Mucosa of stomach (tissue), 1 donor: ENCODE data around the gene TTBK2.

Experiments
- H3K27me3 ChIP-seq: one replicate; pipeline ENCODE4 v1.7.0; 2013; ENCODE audit warnings: mild to moderate bottlenecking, low read length; ENCODE audit not compliant: control insufficient read depth, insufficient read depth
- H3K36me3 ChIP-seq: one replicate; pipeline ENCODE4 v1.7.0; 2013; ENCODE audit warnings: low read length; ENCODE audit not compliant: control insufficient read depth, insufficient read depth
- H3K4me1 ChIP-seq: one replicate; pipeline ENCODE4 v1.7.0; 2013; ENCODE audit warnings: mild to moderate bottlenecking, low read length; ENCODE audit not compliant: control insufficient read depth, insufficient read depth
- H3K4me3 ChIP-seq: one replicate; pipeline ENCODE4 v1.7.0; 2013; ENCODE audit warnings: low read length
- H3K9ac ChIP-seq: one replicate; pipeline ENCODE4 v1.7.0; 2013; ENCODE audit warnings: mild to moderate bottlenecking, low read length, moderate library complexity
- H3K9me3 ChIP-seq: one replicate; pipeline ENCODE4 v1.7.0; 2013; ENCODE audit warnings: mild to moderate bottlenecking, low read length, moderate library complexity; ENCODE audit not compliant: control insufficient read depth
- donor health status: Pancreatic carcinoma.

Gene TTBK2

DNA sequence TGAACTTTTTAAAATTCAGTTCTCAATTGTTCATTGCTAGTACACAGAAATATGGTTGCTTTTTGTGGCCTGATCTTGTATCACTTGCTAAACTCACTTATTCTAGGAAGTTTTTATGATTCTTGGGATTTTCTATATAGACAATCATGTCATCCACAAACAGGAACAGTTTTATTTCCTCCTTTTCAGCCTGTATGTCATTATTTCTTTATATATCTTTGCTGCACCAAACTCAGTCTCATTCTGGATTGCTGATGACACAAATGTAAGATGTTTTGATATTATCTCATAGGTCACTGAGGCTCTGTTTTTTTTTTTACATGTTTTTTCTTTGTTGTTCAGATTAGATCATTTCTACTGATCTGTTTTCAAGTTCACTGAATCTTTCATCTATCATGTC, 71.7 kb downstream of the TTBK2 start:
- no peaks in the 10 kb centered on the region for H3K4me1 ChIP-seq
- no peaks in the 10 kb centered on the region for H3K36me3 ChIP-seq
- no peaks in the 10 kb centered on the region for H3K9me3 ChIP-seq
- no peak overlapping the region for H3K4me3 ChIP-seq
- no peaks in the 10 kb centered on the region for H3K27me3 ChIP-seq
- H3K9ac ChIP-seq, result no peak overlapping the region

- H3K9ac ChIP-seq, result no peak overlapping the region
- H3K4me3 ChIP-seq, result no peak overlapping the region
- no peaks in the 10 kb centered on the region for H3K36me3 ChIP-seq
These were observed 73.9 kb downstream of the TTBK2 start for GRCh38 chr15:42846647-42847046.

GRCh38 chr15:42845581-42845980, 75.0 kb downstream of the TTBK2 start:
- H3K4me3 ChIP-seq, result no peak overlapping the region
- H3K4me1 ChIP-seq, result no peaks in the 10 kb centered on the region
- H3K9me3 ChIP-seq, result no peaks in the 10 kb centered on the region
- no peaks in the 10 kb centered on the region for H3K36me3 ChIP-seq
- no peaks in the 10 kb centered on the region for H3K27me3 ChIP-seq
- H3K9ac ChIP-seq, result no peak overlapping the region

More at GRCh38 chr15:42846647-42847046, 73.9 kb downstream of the TTBK2 start:
- no peaks in the 10 kb centered on the region for H3K9me3 ChIP-seq
- no peaks in the 10 kb centered on the region for H3K27me3 ChIP-seq
- H3K4me1 ChIP-seq, result no peaks in the 10 kb centered on the region

- H3K4me1 ChIP-seq, result no peaks in the 10 kb centered on the region
- H3K36me3 ChIP-seq, result no peaks in the 10 kb centered on the region
- H3K9me3 ChIP-seq, result no peaks in the 10 kb centered on the region
- no peaks in the 10 kb centered on the region for H3K27me3 ChIP-seq
- H3K4me3 ChIP-seq, result no peak overlapping the region
- no peak overlapping the region for H3K9ac ChIP-seq
These were observed 76.9 kb downstream of the TTBK2 start for GRCh38 chr15:42843699-42844098.

GRCh38 chr15:42836251-42836650, 84.3 kb downstream of the TTBK2 start:
- Histone ChIP-seq H3K36me3 (no peaks in the 10 kb centered on the region), H3K9ac (no peak overlapping the region), H3K4me1 (no peaks in the 10 kb centered on the region), H3K9me3 (no peaks in the 10 kb centered on the region), H3K4me3 (no peak overlapping the region), H3K27me3 (no peaks in the 10 kb centered on the region)

- Histone ChIP-seq H3K4me3 (no peak overlapping the region), H3K27me3 (no peaks in the 10 kb centered on the region), H3K36me3 (no peaks in the 10 kb centered on the region), H3K9ac (no peak overlapping the region), H3K9me3 (no peaks in the 10 kb centered on the region), H3K4me1 (no peaks in the 10 kb centered on the region)
These were observed 88.0 kb downstream of the TTBK2 start for GRCh38 chr15:42832576-42832975.

GRCh38 chr15:42826251-42826890, 94.2 kb downstream of the TTBK2 start:
- Histone ChIP-seq H3K4me3 (no peak overlapping the region), H3K4me1 (no peaks in the 10 kb centered on the region), H3K9me3 (no peaks in the 10 kb centered on the region), H3K27me3 (no peaks in the 10 kb centered on the region), H3K36me3 (no peaks in the 10 kb centered on the region), H3K9ac (no peak overlapping the region)

DNA sequence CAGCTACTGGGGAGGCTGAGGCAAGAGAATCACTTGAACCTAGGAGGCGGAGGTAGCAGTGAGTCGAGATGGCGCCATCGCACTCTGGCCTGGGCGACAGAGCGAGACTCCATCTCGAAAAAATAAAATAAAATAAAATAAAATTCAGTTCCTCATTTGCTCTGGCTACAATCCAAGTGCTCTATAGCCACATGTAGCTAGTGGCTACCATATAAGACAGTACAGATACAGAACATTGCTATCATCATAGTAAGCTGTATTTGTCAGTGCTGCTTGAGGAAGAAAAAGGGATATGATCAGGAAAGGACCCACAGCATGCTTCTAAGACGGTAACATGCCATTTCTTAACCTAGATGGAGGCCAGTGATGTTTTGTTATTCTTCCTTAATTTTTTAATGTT, 95.0 kb downstream of the TTBK2 start:
- Histone ChIP-seq H3K4me3 (no peak overlapping the region), H3K27me3 (no peaks in the 10 kb centered on the region), H3K4me1 (no peaks in the 10 kb centered on the region), H3K36me3 (no peaks in the 10 kb centered on the region), H3K9me3 (no peaks in the 10 kb centered on the region), H3K9ac (no peak overlapping the region)

GRCh38 chr15:42820811-42821210, 99.8 kb downstream of the TTBK2 start:
- H3K27me3 ChIP-seq, result no peaks in the 10 kb centered on the region

DNA sequence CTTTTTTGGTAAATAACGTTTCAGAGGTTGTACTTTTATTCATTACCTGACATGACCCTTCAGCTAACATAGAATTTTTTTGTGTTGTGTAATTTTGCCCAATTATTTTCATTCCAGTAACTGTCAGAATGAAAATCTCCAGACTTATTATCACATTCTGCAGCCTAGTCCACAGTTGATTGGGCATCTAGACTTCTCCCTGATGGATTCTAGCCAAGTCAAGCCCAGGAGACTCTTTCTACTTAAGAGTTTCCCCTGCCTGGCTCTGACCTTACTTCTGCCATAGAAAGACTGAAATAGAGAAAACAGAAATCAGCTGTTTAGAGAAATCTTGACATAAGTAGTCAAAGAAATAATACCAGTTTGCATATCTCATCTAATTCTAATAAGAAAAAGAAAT, 100.8 kb downstream of the TTBK2 start:
- Histone ChIP-seq H3K9ac (no peak overlapping the region), H3K36me3 (no peaks in the 10 kb centered on the region), H3K9me3 (no peaks in the 10 kb centered on the region), H3K4me3 (no peak overlapping the region), H3K27me3 (no peaks in the 10 kb centered on the region), H3K4me1 (no peaks in the 10 kb centered on the region)

More at GRCh38 chr15:42820811-42821210, 99.8 kb downstream of the TTBK2 start:
- H3K36me3 ChIP-seq, result no peaks in the 10 kb centered on the region
- no peaks in the 10 kb centered on the region for H3K9me3 ChIP-seq
- H3K4me1 ChIP-seq, result no peaks in the 10 kb centered on the region
- no peak overlapping the region for H3K4me3 ChIP-seq
- no peak overlapping the region for H3K9ac ChIP-seq

- Histone ChIP-seq H3K27me3 (no peaks in the 10 kb centered on the region), H3K9ac (no peak overlapping the region), H3K4me3 (no peak overlapping the region), H3K36me3 (no peaks in the 10 kb centered on the region), H3K9me3 (no peaks in the 10 kb centered on the region), H3K4me1 (no peaks in the 10 kb centered on the region)
These were observed 109.1 kb downstream of the TTBK2 start for GRCh38 chr15:42811433-42811832.

- Histone ChIP-seq H3K4me1 (no peaks in the 10 kb centered on the region), H3K9me3 (no peaks in the 10 kb centered on the region), H3K27me3 (no peaks in the 10 kb centered on the region), H3K9ac (no peak overlapping the region), H3K4me3 (no peak overlapping the region), H3K36me3 (no peaks in the 10 kb centered on the region)
These were observed 111.7 kb downstream of the TTBK2 start for GRCh38 chr15:42808913-42809312.

DNA sequence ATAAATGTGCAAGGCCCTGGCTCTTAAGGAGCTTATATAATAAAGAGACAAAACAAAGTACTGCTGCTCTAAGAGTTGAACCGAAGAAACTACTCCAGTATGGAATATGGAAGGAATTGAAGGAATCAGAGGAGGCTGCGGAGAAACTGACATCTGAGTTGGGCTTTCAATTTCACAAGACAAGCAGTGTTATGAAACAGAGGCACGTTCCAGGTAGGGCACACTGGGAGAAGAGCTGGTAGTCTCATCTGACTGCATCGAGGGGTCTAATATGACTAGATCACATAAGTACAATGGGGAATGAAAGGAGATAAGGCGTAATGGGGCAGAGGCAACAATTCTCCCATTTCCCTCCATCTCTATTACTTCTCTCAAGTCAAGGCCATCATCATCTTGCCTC, 115.3 kb downstream of the TTBK2 start:
- H3K27me3 ChIP-seq, result no peaks in the 10 kb centered on the region
- no peaks in the 10 kb centered on the region for H3K4me1 ChIP-seq
- H3K36me3 ChIP-seq, result no peaks in the 10 kb centered on the region
- no peaks in the 10 kb centered on the region for H3K9me3 ChIP-seq
- no peak overlapping the region for H3K9ac ChIP-seq
- no peak overlapping the region for H3K4me3 ChIP-seq
